Measurements from ENCODE around the gene INHBB. TPM values are rescaled to one million over a fixed set of nuclear protein-coding genes. Genes with fewer than 3 reads are reported as not detected.

The INHBB gene
- total RNA-seq, 6 donors from 2014 or later, result 2.3 to 12.4 (median 8.0) TPM

- Histone ChIP-seq H3K9me3 (no peaks in the 10 kb centered on the region), H3K4me3 (no peak overlapping the region), H3K27ac (no peak overlapping the region), H3K36me3 (no peaks in the 10 kb centered on the region), H3K27me3 (no peaks in the 10 kb centered on the region), H3K4me1 (no peaks in the 10 kb centered on the region)
- DNase-seq (no peak), ATAC-seq (ENCODE audit: low FRiP score in 2 of 2) (no peak)
- WGBS, 2 donors, result 92 to 100% methylated on average over 2 to 7 of the region's 7 CpGs
- TF ChIP-seq CTCF (IDR thresholded peaks at IDR 0.05), result no peak
- no peak for TF ChIP-seq POLR2A (IDR thresholded peaks at IDR 0.05)
- TF ChIP-seq EP300 (IDR thresholded peaks at IDR 0.05), result no peak
- no peak for TF ChIP-seq POLR2AphosphoS5 (IDR thresholded peaks at IDR 0.05)
These were observed 37.3 kb downstream of the INHBB start for GRCh38 chr2:120383191-120383590.

- ATAC-seq (ENCODE audit: low FRiP score in 2 of 2), result no peak
- H3K4me1 ChIP-seq, result no peaks in the 10 kb centered on the region
- H3K4me3 ChIP-seq, result no peak overlapping the region
- H3K27me3 ChIP-seq, result no peaks in the 10 kb centered on the region
- H3K36me3 ChIP-seq, result no peaks in the 10 kb centered on the region
- H3K9me3 ChIP-seq, result no peaks in the 10 kb centered on the region
- TF ChIP-seq POLR2A (IDR thresholded peaks at IDR 0.05) (no peak), POLR2AphosphoS5 (IDR thresholded peaks at IDR 0.05) (no peak), EP300 (IDR thresholded peaks at IDR 0.05) (no peak), CTCF (IDR thresholded peaks at IDR 0.05) (no peak)
- H3K27ac ChIP-seq, result no peak overlapping the region
- WGBS, 2 donors, result 83% methylated on average over 4 to 12 of the region's 13 CpGs
- no peak for DNase-seq
These were observed 37.9 kb downstream of the INHBB start for GRCh38 chr2:120383631-120384340.

GRCh38 chr2:120384486-120385354 lies 38.8 kb downstream of the INHBB start:
- no peaks in the 10 kb centered on the region for H3K36me3 ChIP-seq
- H3K27ac ChIP-seq, result no peak overlapping the region
- no peak for DNase-seq
- no peak for TF ChIP-seq POLR2AphosphoS5 (IDR thresholded peaks at IDR 0.05)
- no peak for TF ChIP-seq EP300 (IDR thresholded peaks at IDR 0.05)
- no peak for TF ChIP-seq CTCF (IDR thresholded peaks at IDR 0.05)
- TF ChIP-seq POLR2A (IDR thresholded peaks at IDR 0.05), result no peak
- ATAC-seq (ENCODE audit: low FRiP score in 2 of 2), result no peak
- H3K4me1 ChIP-seq, result no peaks in the 10 kb centered on the region
- H3K27me3 ChIP-seq, result no peaks in the 10 kb centered on the region
- no peaks in the 10 kb centered on the region for H3K9me3 ChIP-seq
- no peak overlapping the region for H3K4me3 ChIP-seq
- 73 to 82% methylated on average over 5 to 13 of the region's 13 CpGs for WGBS, 2 donors

GRCh38 chr2:120385355-120386127 lies 39.6 kb downstream of the INHBB start:
- Histone ChIP-seq H3K36me3 (no peaks in the 10 kb centered on the region), H3K27me3 (no peaks in the 10 kb centered on the region), H3K9me3 (no peaks in the 10 kb centered on the region), H3K4me3 (no peak overlapping the region), H3K27ac (no peak overlapping the region), H3K4me1 (no peaks in the 10 kb centered on the region)
- no peak for TF ChIP-seq CTCF (IDR thresholded peaks at IDR 0.05)
- TF ChIP-seq POLR2A (IDR thresholded peaks at IDR 0.05), result no peak
- TF ChIP-seq EP300 (IDR thresholded peaks at IDR 0.05), result no peak
- TF ChIP-seq POLR2AphosphoS5 (IDR thresholded peaks at IDR 0.05), result no peak
- ATAC-seq (ENCODE audit: low FRiP score in 2 of 2) (no peak), DNase-seq (no peak)
- WGBS, 2 donors, result 64 to 83% methylated on average over 3 to 4 of the region's 4 CpGs
